H9 (cell line): ENCODE data around the gene COPE. TPM values are rescaled to one million over a fixed set of nuclear protein-coding genes. Genes with fewer than 3 reads are reported as not detected.

ENCODE experiments used
- DNase-seq: peaks from one replicate; pipeline ENCODE4 v3.0.0-alpha.2; 2017
- H2AFZ ChIP-seq: one replicate; pipeline ENCODE4 v1.6.1; 2013; ENCODE audit warnings: mild to moderate bottlenecking, low read length, control low read depth, moderate library complexity
- H2AK5ac ChIP-seq: 2 replicates; pipeline ENCODE4 v1.6.1; 2013; ENCODE audit warnings: low read length, control low read depth, mixed read lengths; ENCODE audit not compliant: insufficient read length
- H2BK120ac ChIP-seq: one replicate; pipeline ENCODE4 v1.6.1; 2013; ENCODE audit warnings: low read depth, mild to moderate bottlenecking, low read length, control low read depth, inconsistent platforms; ENCODE audit not compliant: poor library complexity, severe bottlenecking
- H2BK12ac ChIP-seq: 2 replicates; pipeline ENCODE4 v1.6.1; 2013; ENCODE audit warnings: low read length, control low read depth, mixed read lengths, low read depth; ENCODE audit not compliant: insufficient read length
- H2BK15ac ChIP-seq: 2 replicates; pipeline ENCODE4 v1.6.1; 2013; ENCODE audit warnings: low read depth, low read length, control low read depth
- H2BK20ac ChIP-seq: one replicate; pipeline ENCODE4 v1.6.1; 2013; ENCODE audit warnings: low read depth, mild to moderate bottlenecking, low read length, control low read depth, inconsistent platforms; ENCODE audit not compliant: poor library complexity, severe bottlenecking
- H2BK5ac ChIP-seq: 2 replicates; pipeline ENCODE4 v1.6.1; 2013; ENCODE audit warnings: low read length, control low read depth, mixed read lengths; ENCODE audit not compliant: insufficient read length
- H3K14ac ChIP-seq: 2 replicates; pipeline ENCODE4 v1.6.1; 2013; ENCODE audit warnings: low read length, control low read depth; ENCODE audit not compliant: insufficient read depth
- H3K18ac ChIP-seq: 2 replicates; pipeline ENCODE4 v1.6.1; 2013; ENCODE audit warnings: low read depth, mild to moderate bottlenecking, mixed read lengths, low read length, control low read depth; ENCODE audit not compliant: insufficient read length
- H3K23ac ChIP-seq: 2 replicates; pipeline ENCODE4 v1.6.1; 2013; ENCODE audit warnings: low read length, control low read depth, mixed read lengths, low read depth; ENCODE audit not compliant: insufficient read length
- H3K23me2 ChIP-seq: 2 replicates; pipeline ENCODE4 v1.6.1; 2013; ENCODE audit warnings: low read depth, mild to moderate bottlenecking, mixed read lengths, low read length, control low read depth; ENCODE audit not compliant: insufficient read length, poor library complexity, severe bottlenecking
- H3K27ac ChIP-seq: 2 replicates; pipeline ENCODE4 v1.5.1; 2013; ENCODE audit warnings: low read length, control low read depth, mixed read lengths, low read depth; ENCODE audit not compliant: insufficient read length
- H3K27me3 ChIP-seq: 2 replicates; pipeline ENCODE4 v1.6.1; 2013; ENCODE audit warnings: low read length, control low read depth, inconsistent platforms; ENCODE audit not compliant: insufficient read depth
- H3K4ac ChIP-seq: 2 replicates; pipeline ENCODE4 v1.6.1; 2013; ENCODE audit warnings: low read depth, mild to moderate bottlenecking, control low read depth, inconsistent platforms, low read length, moderate library complexity
- H3K4me1 ChIP-seq: 2 replicates; pipeline ENCODE4 v1.6.1; 2013; ENCODE audit warnings: low read length, control low read depth, inconsistent platforms; ENCODE audit not compliant: insufficient read depth
- H3K4me2 ChIP-seq: 2 replicates; pipeline ENCODE4 v1.6.1; 2013; ENCODE audit warnings: low read length, control low read depth, mixed read lengths; ENCODE audit not compliant: insufficient read length, insufficient read depth
- H3K56ac ChIP-seq: 2 replicates; pipeline ENCODE4 v1.6.1; 2013; ENCODE audit warnings: low read depth, mild to moderate bottlenecking, mixed read lengths, low read length, control low read depth; ENCODE audit not compliant: insufficient read length
- H3K79me1 ChIP-seq: 2 replicates; pipeline ENCODE4 v1.6.1; 2013; ENCODE audit warnings: low read depth, mild to moderate bottlenecking, moderate library complexity, low read length, control low read depth, inconsistent platforms; ENCODE audit not compliant: insufficient read depth, poor library complexity, severe bottlenecking
- H3K79me2 ChIP-seq: 2 replicates; pipeline ENCODE4 v1.6.1; 2013; ENCODE audit warnings: low read length, control low read depth, inconsistent platforms; ENCODE audit not compliant: insufficient read depth
- H3K9ac ChIP-seq: 2 replicates; pipeline ENCODE4 v1.6.1; 2013; ENCODE audit warnings: low read length, control low read depth, mixed read lengths; ENCODE audit not compliant: insufficient read length; ENCODE audit errors: extremely low read depth
- H3K9me3 ChIP-seq: one replicate; pipeline ENCODE4 v1.6.1; 2013; ENCODE audit warnings: low read depth, low read length, inconsistent platforms; ENCODE audit not compliant: control insufficient read depth
- H3T11ph ChIP-seq: one replicate; pipeline ENCODE4 v1.6.1; 2013; ENCODE audit warnings: mild to moderate bottlenecking, low read length, control low read depth, inconsistent platforms
- H4K20me1 ChIP-seq: one replicate; pipeline ENCODE4 v1.6.1; 2013; ENCODE audit not compliant: control insufficient read depth, insufficient read length, insufficient read depth
- H4K5ac ChIP-seq: 2 replicates; pipeline ENCODE4 v1.6.1; 2013; ENCODE audit warnings: low read depth, mild to moderate bottlenecking, mixed read lengths, low read length, control low read depth; ENCODE audit not compliant: insufficient read length
- H4K8ac ChIP-seq: replicated peaks from 2 replicates; pipeline ENCODE4 v1.6.1; 2013; ENCODE audit warnings: low read length, control low read depth, mixed read lengths, low read depth; ENCODE audit not compliant: insufficient read length
- H4K91ac ChIP-seq: 2 replicates; pipeline ENCODE4 v1.6.1; 2013; ENCODE audit warnings: low read depth, mild to moderate bottlenecking, moderate library complexity, mixed read lengths, low read length, control low read depth; ENCODE audit not compliant: insufficient read length
- H3K27ac Mint-ChIP-seq, 3 experiments: 2 replicates in 2 of 3; 3 replicates in 1 of 3; pipeline ENCODE4 v1.8.0; 2020 to 2021; ENCODE audit warnings: mixed read lengths in 3 of 3, mild to moderate bottlenecking in 1 of 3, moderate library complexity in 1 of 3
- H3K27me3 Mint-ChIP-seq: 2 replicates; pipeline ENCODE4 v1.8.0; 2021; ENCODE audit warnings: low read depth, mild to moderate bottlenecking, moderate library complexity, mixed read lengths
- H3K36me3 Mint-ChIP-seq, 3 experiments: 2 replicates in 2 of 3; 3 replicates in 1 of 3; pipeline ENCODE4 v1.8.0; 2020 to 2021; ENCODE audit warnings: low read depth in 3 of 3, mixed read lengths in 3 of 3; ENCODE audit not compliant: insufficient read depth in 1 of 3
- H3K4me1 Mint-ChIP-seq, 2 experiments: 2 replicates each; pipeline ENCODE4 v1.8.0; 2020; ENCODE audit warnings: mixed read lengths in 2 of 2
- H3K4me3 Mint-ChIP-seq, 2 experiments: 2 replicates in 1 of 2; 3 replicates in 1 of 2; pipeline ENCODE4 v1.8.0; 2020 to 2021; ENCODE audit warnings: mild to moderate bottlenecking in 2 of 2, mixed read lengths in 2 of 2, moderate library complexity in 1 of 2
- H3K9me3 Mint-ChIP-seq, 2 experiments: 2 replicates in 1 of 2; 3 replicates in 1 of 2; pipeline ENCODE4 v1.8.0; 2020; ENCODE audit warnings: mild to moderate bottlenecking in 2 of 2, mixed read lengths in 2 of 2, moderate library complexity in 1 of 2
- WGBS: extraction: QIAGEN DNeasy Blood & Tissue Kit; methylation state at CpG from one replicate; pipeline ENCODE4 v1.1.7; 2013; ENCODE audit warnings: missing lambda C conversion rate, low lambda C conversion rate, mixed read lengths; ENCODE audit not compliant: insufficient read length; ENCODE audit errors: extremely low coverage; 5-methylcytosine and 5-hydroxymethylcytosine counted together
- total RNA-seq: library from RNA; stranded (reverse); gene quantifications from 2 replicates; pipeline ENCODE4 v1.2.1, GENCODE V29; 2021
- TF ChIP-seq, protein P1 (sequence below): fragments of 200-600 bp; sonication (generic); conservative IDR thresholded peaks from 3 replicates; pipeline ENCODE4 v1.8.0; 2021; ENCODE audit warnings: antibody characterized with exemption, mild to moderate bottlenecking

Gene COPE
- total RNA-seq, 1 experiment from 2014 or later: 198 TPM

- no peak overlapping the region for H2BK5ac ChIP-seq
- H3K14ac ChIP-seq: no peak overlapping the region
- H3K4me3 Mint-ChIP-seq: peak overlapping the region in 1 of 2 experiments; percentile 62; a peak in 4 of 5 replicates
- H2BK12ac ChIP-seq: no peak overlapping the region
- H4K5ac ChIP-seq: no peak overlapping the region
- H2BK20ac ChIP-seq: no peak overlapping the region
- H3K27me3 ChIP-seq: no peaks in the 10 kb centered on the region
- no peak overlapping the region for H3T11ph ChIP-seq
- no peak overlapping the region for H2AFZ ChIP-seq
- no peaks in the 10 kb centered on the region for H3K36me3 Mint-ChIP-seq
- H4K20me1 ChIP-seq: no peaks in the 10 kb centered on the region
- peaks cover 8 to 22% of the 10 kb centered on the region in 2 experiments for H3K4me1 Mint-ChIP-seq
- no peak overlapping the region for H3K23ac ChIP-seq
- H3K9me3 Mint-ChIP-seq: no peaks in the 10 kb centered on the region
- WGBS: no CpG with 5 or more reads among the region's 26 CpGs
- no peak overlapping the region for H3K9ac ChIP-seq
- H2BK15ac ChIP-seq: no peak overlapping the region
- no peaks in the 10 kb centered on the region for H3K79me2 ChIP-seq
- peaks cover 27% of the 10 kb centered on the region for H3K27me3 Mint-ChIP-seq
- DNase-seq: peak; percentile 99
- no peak overlapping the region for H3K27ac ChIP-seq
- no peak overlapping the region for H4K91ac ChIP-seq
- H3K4me2 ChIP-seq: peak overlapping the region; percentile 3
- no peak overlapping the region for H3K56ac ChIP-seq
- no peaks in the 10 kb centered on the region for H3K9me3 ChIP-seq
- H3K79me1 ChIP-seq: no peaks in the 10 kb centered on the region
- no peak overlapping the region for H2AK5ac ChIP-seq
- no peak overlapping the region for H3K18ac ChIP-seq
- no peaks in the 10 kb centered on the region for H3K4me1 ChIP-seq
- TF ChIP-seq, protein P1, sequence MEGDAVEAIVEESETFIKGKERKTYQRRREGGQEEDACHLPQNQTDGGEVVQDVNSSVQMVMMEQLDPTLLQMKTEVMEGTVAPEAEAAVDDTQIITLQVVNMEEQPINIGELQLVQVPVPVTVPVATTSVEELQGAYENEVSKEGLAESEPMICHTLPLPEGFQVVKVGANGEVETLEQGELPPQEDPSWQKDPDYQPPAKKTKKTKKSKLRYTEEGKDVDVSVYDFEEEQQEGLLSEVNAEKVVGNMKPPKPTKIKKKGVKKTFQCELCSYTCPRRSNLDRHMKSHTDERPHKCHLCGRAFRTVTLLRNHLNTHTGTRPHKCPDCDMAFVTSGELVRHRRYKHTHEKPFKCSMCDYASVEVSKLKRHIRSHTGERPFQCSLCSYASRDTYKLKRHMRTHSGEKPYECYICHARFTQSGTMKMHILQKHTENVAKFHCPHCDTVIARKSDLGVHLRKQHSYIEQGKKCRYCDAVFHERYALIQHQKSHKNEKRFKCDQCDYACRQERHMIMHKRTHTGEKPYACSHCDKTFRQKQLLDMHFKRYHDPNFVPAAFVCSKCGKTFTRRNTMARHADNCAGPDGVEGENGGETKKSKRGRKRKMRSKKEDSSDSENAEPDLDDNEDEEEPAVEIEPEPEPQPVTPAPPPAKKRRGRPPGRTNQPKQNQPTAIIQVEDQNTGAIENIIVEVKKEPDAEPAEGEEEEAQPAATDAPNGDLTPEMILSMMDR: peak; percentile 48
- H2BK120ac ChIP-seq: no peak overlapping the region
- H3K4ac ChIP-seq: no peak overlapping the region
- H4K8ac ChIP-seq: no peak overlapping the region
- H3K23me2 ChIP-seq: no peaks in the 10 kb centered on the region
- H3K27ac Mint-ChIP-seq: peak overlapping the region in 2 of 3 experiments; percentile 71 to 88; a peak in 1 of 7 replicates
Observed at GRCh38 chr19:18961767-18962620, 42.8 kb upstream of the COPE start.
